Activated naive CD4-positive, alpha-beta T cell treated with anti-CD3 and anti-CD28 coated beads, Interleukin-2, amount 50 U/mL, for 24 hours (primary cell): ENCODE results near the gene CREB3.

Experiments
- H3K27ac Mint-ChIP-seq: one replicate; pipeline ENCODE4 v1.8.0; 2021; ENCODE audit warnings: mild to moderate bottlenecking, mixed read lengths
- H3K27me3 Mint-ChIP-seq: one replicate; pipeline ENCODE4 v1.8.0; 2021; ENCODE audit warnings: mixed read lengths
- H3K36me3 Mint-ChIP-seq: one replicate; pipeline ENCODE4 v1.8.0; 2021; ENCODE audit warnings: mixed read lengths
- H3K4me1 Mint-ChIP-seq: one replicate; pipeline ENCODE4 v1.8.0; 2021; ENCODE audit warnings: mixed read lengths
- H3K4me3 Mint-ChIP-seq: one replicate; pipeline ENCODE4 v1.8.0; 2021; ENCODE audit warnings: mild to moderate bottlenecking, mixed read lengths
- H3K9me3 Mint-ChIP-seq: one replicate; pipeline ENCODE4 v1.8.0; 2021; ENCODE audit warnings: mixed read lengths

CREB3 gene

DNA sequence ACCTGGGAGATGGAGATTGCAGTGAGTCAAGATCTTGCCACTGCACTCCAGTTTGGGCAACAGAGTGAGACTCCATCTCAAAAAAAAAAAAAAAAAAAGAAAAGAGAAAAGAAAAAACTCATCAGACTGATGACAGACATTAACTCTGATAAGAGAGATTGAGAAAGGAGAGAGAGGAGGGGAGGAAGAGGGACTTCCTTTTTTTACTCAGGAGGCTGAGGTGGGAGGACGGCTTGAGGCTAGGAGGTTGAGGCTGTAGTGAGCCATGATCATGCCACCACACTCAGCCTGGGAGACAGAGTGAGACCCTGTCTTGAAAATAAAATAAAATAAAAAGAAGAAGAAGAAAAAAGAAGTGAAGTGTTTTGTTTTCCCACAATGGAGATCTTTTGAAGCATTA is 31.3 kb downstream of the CREB3 start:
- Mint-ChIP-seq H3K27me3 (no peaks in the 10 kb centered on the region), H3K36me3 (peaks cover 3% of the 10 kb centered on the region), H3K4me1 (peaks cover 50% of the 10 kb centered on the region), H3K4me3 (no peak overlapping the region), H3K27ac (no peak overlapping the region), H3K9me3 (no peaks in the 10 kb centered on the region)

DNA sequence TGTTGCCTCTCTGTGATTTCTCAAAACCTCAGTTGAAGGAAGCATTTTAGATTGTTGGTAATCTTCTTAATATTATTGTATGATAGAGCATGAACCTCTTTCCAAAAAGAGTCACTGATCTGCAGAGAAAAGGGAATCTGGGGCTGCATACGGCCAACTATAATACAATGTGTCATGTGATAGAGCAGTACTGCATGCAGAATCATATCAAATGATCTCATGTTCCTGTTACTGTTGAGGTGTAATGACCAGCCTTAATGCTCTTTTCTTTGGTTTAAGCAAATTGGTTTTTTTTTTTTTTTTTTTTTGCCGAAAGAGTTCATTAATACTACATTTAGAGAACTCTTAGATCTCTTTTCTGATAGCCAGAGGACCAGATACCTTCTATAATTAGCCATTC is 34.5 kb downstream of the CREB3 start:
- no peak overlapping the region for H3K4me3 Mint-ChIP-seq
- H3K27me3 Mint-ChIP-seq: no peaks in the 10 kb centered on the region
- H3K9me3 Mint-ChIP-seq: no peaks in the 10 kb centered on the region
- no peaks in the 10 kb centered on the region for H3K36me3 Mint-ChIP-seq
- H3K4me1 Mint-ChIP-seq: peaks cover 27% of the 10 kb centered on the region
- H3K27ac Mint-ChIP-seq: no peak overlapping the region

DNA sequence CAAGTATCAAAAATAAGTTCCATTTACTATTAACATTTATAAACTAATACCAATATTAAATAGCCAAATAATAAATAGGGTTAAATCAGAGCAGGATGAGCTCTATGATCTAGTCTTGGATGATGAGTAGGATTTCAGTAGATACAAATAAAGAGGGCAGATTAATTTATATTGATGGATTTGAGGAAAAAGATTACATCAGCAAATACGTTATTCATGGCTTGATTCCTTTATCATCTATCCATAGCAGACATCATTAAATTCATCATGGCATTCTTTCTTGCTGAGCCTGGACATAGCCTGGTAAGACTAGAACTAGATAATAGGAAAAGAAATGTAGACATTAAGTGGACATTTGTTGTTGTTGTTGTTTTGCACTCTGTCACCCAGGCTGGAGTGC is 35.0 kb downstream of the CREB3 start:
- no peaks in the 10 kb centered on the region for H3K36me3 Mint-ChIP-seq
- H3K4me1 Mint-ChIP-seq: peaks cover 24% of the 10 kb centered on the region
- no peak overlapping the region for H3K27ac Mint-ChIP-seq
- no peak overlapping the region for H3K4me3 Mint-ChIP-seq
- H3K9me3 Mint-ChIP-seq: no peaks in the 10 kb centered on the region
- no peaks in the 10 kb centered on the region for H3K27me3 Mint-ChIP-seq

DNA sequence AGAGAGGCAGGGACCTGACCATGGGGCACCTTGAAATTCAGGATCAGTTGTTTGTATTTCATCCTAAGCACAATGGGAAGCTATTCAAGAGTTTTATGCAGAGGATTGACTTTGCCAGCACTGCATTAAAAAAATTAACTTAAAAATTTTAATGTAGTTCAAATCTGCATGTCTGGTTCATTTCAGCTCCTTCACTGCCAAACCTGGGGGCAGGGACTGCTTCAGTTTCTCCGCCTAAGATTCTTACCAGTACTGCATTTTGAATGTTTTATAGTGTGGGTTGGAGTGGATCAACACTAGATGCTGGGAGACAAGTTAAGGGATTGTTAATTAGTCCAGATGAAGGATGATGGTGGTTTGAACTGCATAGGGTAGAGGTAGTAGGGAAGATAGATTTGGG is 37.3 kb downstream of the CREB3 start:
- no peak overlapping the region for H3K4me3 Mint-ChIP-seq
- H3K9me3 Mint-ChIP-seq: no peaks in the 10 kb centered on the region
- H3K4me1 Mint-ChIP-seq: peaks cover 16% of the 10 kb centered on the region
- H3K27me3 Mint-ChIP-seq: no peaks in the 10 kb centered on the region
- no peaks in the 10 kb centered on the region for H3K36me3 Mint-ChIP-seq
- no peak overlapping the region for H3K27ac Mint-ChIP-seq

GRCh38 chr9:35771075-35771433 is 38.6 kb downstream of the CREB3 start:
- Mint-ChIP-seq H3K27me3 (no peaks in the 10 kb centered on the region), H3K27ac (no peak overlapping the region), H3K4me3 (no peak overlapping the region), H3K36me3 (no peaks in the 10 kb centered on the region), H3K9me3 (no peaks in the 10 kb centered on the region), H3K4me1 (peaks cover 17% of the 10 kb centered on the region)

GRCh38 chr9:35771534-35771933 is 39.1 kb downstream of the CREB3 start:
- Mint-ChIP-seq H3K27me3 (no peaks in the 10 kb centered on the region), H3K4me1 (peaks cover 12% of the 10 kb centered on the region), H3K27ac (no peak overlapping the region), H3K9me3 (no peaks in the 10 kb centered on the region), H3K4me3 (no peak overlapping the region), H3K36me3 (no peaks in the 10 kb centered on the region)

DNA sequence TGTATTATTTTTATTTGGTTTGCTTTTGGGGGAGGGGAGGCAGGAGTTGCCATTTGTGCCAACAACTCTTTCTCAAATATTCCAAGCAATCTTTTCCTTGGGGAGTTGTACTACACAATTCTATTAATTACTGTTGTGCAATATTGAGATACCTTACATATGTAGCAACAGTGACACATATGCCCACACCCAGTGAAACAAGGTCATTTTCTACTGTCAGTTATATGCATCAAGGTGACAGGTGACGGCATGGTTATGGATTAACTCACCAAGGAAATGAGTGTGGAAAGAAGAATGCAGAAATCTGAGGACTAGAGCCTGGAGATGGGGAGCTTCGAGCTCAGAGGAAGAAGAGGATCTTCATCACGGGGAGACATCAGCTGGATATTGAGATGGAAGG is 39.5 kb downstream of the CREB3 start:
- no peaks in the 10 kb centered on the region for H3K36me3 Mint-ChIP-seq
- H3K9me3 Mint-ChIP-seq: no peaks in the 10 kb centered on the region
- H3K4me1 Mint-ChIP-seq: peaks cover 9% of the 10 kb centered on the region
- no peak overlapping the region for H3K27ac Mint-ChIP-seq
- H3K4me3 Mint-ChIP-seq: no peak overlapping the region
- no peaks in the 10 kb centered on the region for H3K27me3 Mint-ChIP-seq

DNA sequence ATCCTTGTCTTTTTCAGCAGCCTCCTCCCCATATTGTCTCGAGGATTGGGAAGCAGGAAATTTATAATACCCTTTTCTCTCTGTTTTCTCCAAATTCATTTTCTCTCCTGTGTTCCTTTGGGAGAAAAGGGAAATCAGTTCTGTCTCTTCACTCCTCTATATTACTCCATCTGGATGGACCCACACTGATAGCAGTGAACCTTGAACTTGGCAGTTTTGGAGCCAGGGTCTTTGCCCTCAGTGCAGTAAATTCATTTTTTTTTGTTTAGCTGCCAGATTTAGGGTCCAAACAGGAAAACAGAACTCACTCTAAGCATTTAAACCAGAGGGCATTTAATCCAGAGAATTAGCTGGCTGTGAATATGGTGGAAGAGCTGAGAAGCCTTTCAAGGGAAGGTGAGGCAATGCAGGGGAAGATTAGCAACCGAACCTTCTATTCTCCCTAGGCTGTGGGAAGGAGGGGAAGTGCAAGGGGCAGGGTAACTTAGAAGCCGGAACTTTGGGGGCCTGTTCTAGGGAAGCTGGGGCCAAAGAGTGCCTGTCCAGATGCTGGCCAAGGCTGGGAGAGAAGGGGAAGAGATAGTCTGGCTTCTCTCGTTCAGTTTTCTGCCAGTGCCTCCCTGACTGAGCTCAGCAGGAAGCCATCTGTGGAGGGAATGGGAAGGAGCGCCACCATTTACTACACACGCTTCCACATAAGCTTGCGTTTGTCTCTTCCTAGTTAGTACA is 42.6 kb downstream of the CREB3 start:
- Mint-ChIP-seq H3K4me3 (no peak overlapping the region), H3K36me3 (peaks cover 1% of the 10 kb centered on the region), H3K4me1 (peaks cover 3% of the 10 kb centered on the region), H3K9me3 (no peaks in the 10 kb centered on the region), H3K27ac (no peak overlapping the region), H3K27me3 (no peaks in the 10 kb centered on the region)

- H3K4me3 Mint-ChIP-seq: no peak overlapping the region
Observed at GRCh38 chr9:35776018-35776417, 43.6 kb downstream of the CREB3 start.

GRCh38 chr9:35778496-35778895 is 46.0 kb downstream of the CREB3 start:
- peaks cover 8% of the 10 kb centered on the region for H3K36me3 Mint-ChIP-seq
- no peaks in the 10 kb centered on the region for H3K27me3 Mint-ChIP-seq
- no peaks in the 10 kb centered on the region for H3K9me3 Mint-ChIP-seq
- no peak overlapping the region for H3K27ac Mint-ChIP-seq
- no peak overlapping the region for H3K4me3 Mint-ChIP-seq
- peaks cover 3% of the 10 kb centered on the region for H3K4me1 Mint-ChIP-seq

More at GRCh38 chr9:35776018-35776417, 43.6 kb downstream of the CREB3 start:
- peaks cover 4% of the 10 kb centered on the region for H3K36me3 Mint-ChIP-seq
- no peaks in the 10 kb centered on the region for H3K27me3 Mint-ChIP-seq
- H3K27ac Mint-ChIP-seq: no peak overlapping the region
- H3K9me3 Mint-ChIP-seq: no peaks in the 10 kb centered on the region
- peaks cover 3% of the 10 kb centered on the region for H3K4me1 Mint-ChIP-seq

- Mint-ChIP-seq H3K4me3 (no peak overlapping the region), H3K27ac (no peak overlapping the region), H3K27me3 (no peaks in the 10 kb centered on the region), H3K4me1 (no peaks in the 10 kb centered on the region), H3K9me3 (no peaks in the 10 kb centered on the region), H3K36me3 (peaks cover 8% of the 10 kb centered on the region)
Observed at GRCh38 chr9:35781066-35781465, 48.6 kb downstream of the CREB3 start.

GRCh38 chr9:35783418-35783817 is 51.0 kb downstream of the CREB3 start:
- H3K4me3 Mint-ChIP-seq: no peak overlapping the region
- H3K4me1 Mint-ChIP-seq: no peaks in the 10 kb centered on the region
- H3K9me3 Mint-ChIP-seq: no peaks in the 10 kb centered on the region
- H3K36me3 Mint-ChIP-seq: peaks cover 11% of the 10 kb centered on the region
- no peak overlapping the region for H3K27ac Mint-ChIP-seq
- no peaks in the 10 kb centered on the region for H3K27me3 Mint-ChIP-seq
